ENCODE results near the gene PACRG.

DNA sequence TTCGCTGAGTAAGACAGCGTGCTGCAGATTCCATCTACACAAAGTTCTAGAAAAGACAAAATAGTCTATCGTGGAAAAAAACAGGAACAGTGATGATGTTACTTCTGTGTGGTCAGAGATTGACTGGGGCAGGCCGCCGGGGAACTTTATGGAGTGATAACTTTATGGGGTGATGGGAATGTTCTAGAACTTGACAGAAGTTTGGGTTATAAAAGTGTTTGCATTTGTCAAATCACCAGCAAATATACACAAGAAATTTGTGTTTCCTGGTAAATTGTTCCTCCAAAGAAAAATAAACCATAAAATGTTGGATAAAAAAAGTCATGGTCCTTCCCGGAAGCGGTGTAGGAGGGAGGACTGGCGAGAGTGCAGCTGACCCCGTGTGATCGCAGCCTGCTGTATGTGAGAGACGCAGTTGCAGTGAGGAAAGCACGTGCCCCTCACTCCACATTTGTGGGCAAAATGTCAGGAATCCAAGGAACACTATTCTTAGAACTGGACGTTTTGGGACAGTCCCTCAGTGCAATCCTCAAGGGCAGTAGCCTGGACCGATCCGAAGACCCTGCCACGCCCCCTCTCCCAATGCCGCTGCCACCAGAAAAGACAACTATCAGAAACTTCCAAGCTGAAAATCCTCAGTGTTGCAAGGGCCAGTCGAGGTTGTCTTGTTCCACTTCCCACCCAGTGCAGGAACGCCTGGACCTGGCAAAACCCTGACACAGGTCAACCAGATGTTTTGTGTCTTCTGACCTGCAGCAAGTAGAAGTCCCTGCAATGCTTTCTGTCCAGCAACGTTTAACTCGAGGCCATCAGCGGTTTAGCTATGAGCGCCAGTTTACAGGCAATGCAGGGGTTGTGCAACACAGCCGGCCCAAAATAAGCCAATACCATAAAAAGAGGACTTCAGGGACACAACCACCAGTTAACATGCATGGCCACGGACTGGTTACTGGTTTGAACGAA, 606.2 kb downstream of the PACRG start:
- TF ChIP-seq POLR2AphosphoS5 (IDR thresholded peaks at IDR 0.05; ENCODE audit: insufficient read depth, low read depth, low read length): no peak
- TF ChIP-seq, protein P1, sequence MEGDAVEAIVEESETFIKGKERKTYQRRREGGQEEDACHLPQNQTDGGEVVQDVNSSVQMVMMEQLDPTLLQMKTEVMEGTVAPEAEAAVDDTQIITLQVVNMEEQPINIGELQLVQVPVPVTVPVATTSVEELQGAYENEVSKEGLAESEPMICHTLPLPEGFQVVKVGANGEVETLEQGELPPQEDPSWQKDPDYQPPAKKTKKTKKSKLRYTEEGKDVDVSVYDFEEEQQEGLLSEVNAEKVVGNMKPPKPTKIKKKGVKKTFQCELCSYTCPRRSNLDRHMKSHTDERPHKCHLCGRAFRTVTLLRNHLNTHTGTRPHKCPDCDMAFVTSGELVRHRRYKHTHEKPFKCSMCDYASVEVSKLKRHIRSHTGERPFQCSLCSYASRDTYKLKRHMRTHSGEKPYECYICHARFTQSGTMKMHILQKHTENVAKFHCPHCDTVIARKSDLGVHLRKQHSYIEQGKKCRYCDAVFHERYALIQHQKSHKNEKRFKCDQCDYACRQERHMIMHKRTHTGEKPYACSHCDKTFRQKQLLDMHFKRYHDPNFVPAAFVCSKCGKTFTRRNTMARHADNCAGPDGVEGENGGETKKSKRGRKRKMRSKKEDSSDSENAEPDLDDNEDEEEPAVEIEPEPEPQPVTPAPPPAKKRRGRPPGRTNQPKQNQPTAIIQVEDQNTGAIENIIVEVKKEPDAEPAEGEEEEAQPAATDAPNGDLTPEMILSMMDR (IDR thresholded peaks at IDR 0.05; ENCODE audit: extremely low read depth in 1 of 2, insufficient read depth in 1 of 2, low read depth in 1 of 2, low read length in 2 of 2): no peak
- no peak for TF ChIP-seq POLR2A (IDR thresholded peaks at IDR 0.05; ENCODE audit: low read depth, low read length)
- TF ChIP-seq EZH2 (IDR thresholded peaks at IDR 0.05; ENCODE audit: borderline replicate concordance, low read depth, low read length, severe bottlenecking): no peak
